HG03342 (cell line): ENCODE results near the gene XRRA1.
"Not testable (repeated sequence)": the region's sequence is repeated elsewhere in the genome, so short reads cannot be mapped to it uniquely, and the experiment has no call there.

Experiments
- ATAC-seq: cut with Tn5 transposase; IDR thresholded peaks from one replicate; pipeline ENCODE4 v1.9.1; 2021; ENCODE audit warnings: mild to moderate bottlenecking, moderate library complexity; ENCODE audit not compliant: unreplicated experiment

Gene XRRA1

GRCh38 chr11:74905326-74905725 lies 43.6 kb downstream of the XRRA1 start:
- no peak for ATAC-seq

GRCh38 chr11:74902342-74902741 lies 46.5 kb downstream of the XRRA1 start:
- no peak for ATAC-seq

GRCh38 chr11:74896311-74896710 lies 52.6 kb downstream of the XRRA1 start:
- ATAC-seq: no peak

- no peak for ATAC-seq
Observed at GRCh38 chr11:74895340-74896116, 53.4 kb downstream of the XRRA1 start.

- not testable (repeated sequence) for ATAC-seq
Observed at GRCh38 chr11:74893015-74893414, 55.9 kb downstream of the XRRA1 start.

GRCh38 chr11:74877132-74877531 lies 71.8 kb downstream of the XRRA1 start:
- ATAC-seq: no peak

- ATAC-seq: no peak
Observed at GRCh38 chr11:74871037-74871436, 77.9 kb downstream of the XRRA1 start.

- no peak for ATAC-seq
Observed at GRCh38 chr11:74870485-74870884, 78.4 kb downstream of the XRRA1 start.

GRCh38 chr11:74866557-74866956 lies 82.3 kb downstream of the XRRA1 start:
- no peak for ATAC-seq

GRCh38 chr11:74863410-74863809 lies 85.5 kb downstream of the XRRA1 start:
- no peak for ATAC-seq

- ATAC-seq: no peak
Observed at GRCh38 chr11:74860743-74861142, 88.1 kb downstream of the XRRA1 start.

- ATAC-seq: no peak
Observed at GRCh38 chr11:74853223-74853622, 95.7 kb downstream of the XRRA1 start.

GRCh38 chr11:74849525-74850391 lies 99.1 kb downstream of the XRRA1 start:
- no peak for ATAC-seq

GRCh38 chr11:74847895-74848294 lies 101.0 kb downstream of the XRRA1 start:
- ATAC-seq: no peak

GRCh38 chr11:74847395-74847794 lies 101.5 kb downstream of the XRRA1 start:
- no peak for ATAC-seq

GRCh38 chr11:74846770-74847169 lies 102.1 kb downstream of the XRRA1 start:
- no peak for ATAC-seq

GRCh38 chr11:74845978-74846517 lies 102.8 kb downstream of the XRRA1 start:
- no peak for ATAC-seq

- no peak for ATAC-seq
Observed at GRCh38 chr11:74844865-74845264, 104.0 kb downstream of the XRRA1 start.

- no peak for ATAC-seq
Observed at GRCh38 chr11:74844072-74844471, 104.8 kb downstream of the XRRA1 start.

- no peak for ATAC-seq
Observed at GRCh38 chr11:74842967-74843366, 105.9 kb downstream of the XRRA1 start.

GRCh38 chr11:74840486-74840885 lies 108.4 kb downstream of the XRRA1 start:
- ATAC-seq: no peak

- no peak for ATAC-seq
Observed at GRCh38 chr11:74839971-74840370, 108.9 kb downstream of the XRRA1 start.
